SK-N-SH treated with all-trans-retinoic acid at 6 μM for 48 hours (cell line): Measurements from ENCODE around the gene TRIM31.

Experiments
- CSDC2 ChIP-seq: fragments of 250-450 bp; sonication (Bioruptor Pico); IDR thresholded peaks from 2 replicates; pipeline ENCODE4 v1.5.0; 2020; ENCODE audit warnings: mild to moderate bottlenecking, moderate library complexity
- ISL1 ChIP-seq: fragments of 250-450 bp; sonication (Bioruptor Pico); IDR thresholded peaks from 2 replicates; pipeline ENCODE4 v2.1.2; 2022; ENCODE audit warnings: mild to moderate bottlenecking, moderate library complexity
- RARB ChIP-seq: fragments of 250-450 bp; sonication (Bioruptor Pico); IDR thresholded peaks from 2 replicates; pipeline ENCODE4 v1.8.0; 2021; ENCODE audit warnings: mild to moderate bottlenecking, moderate library complexity
- SNAI2 ChIP-seq: fragments of 250-450 bp; sonication (Bioruptor Pico); IDR thresholded peaks from 2 replicates; pipeline ENCODE4 v1.5.0; 2020; ENCODE audit warnings: mild to moderate bottlenecking, moderate library complexity
- ZFP3 ChIP-seq: fragments of 250-450 bp; sonication (Bioruptor Pico); IDR thresholded peaks from 2 replicates; pipeline ENCODE4 v1.5.0; 2020; ENCODE audit warnings: mild to moderate bottlenecking, moderate library complexity
- ZFP30 ChIP-seq: fragments of 450-650 bp; formaldehyde crosslinking; IDR thresholded peaks from 2 replicates; pipeline ENCODE4 v1.5.0; 2022; ENCODE audit warnings: mild to moderate bottlenecking, moderate library complexity
- ZNF70 ChIP-seq: fragments of 450-650 bp; formaldehyde crosslinking; IDR thresholded peaks from 2 replicates; pipeline ENCODE4 v1.5.0; 2020; ENCODE audit warnings: mild to moderate bottlenecking, moderate library complexity
- TF ChIP-seq, protein P1 (sequence below): fragments of 250-450 bp; sonication (Bioruptor Pico); IDR thresholded peaks from 2 replicates; pipeline ENCODE4 v1.8.0; 2020; ENCODE audit warnings: mild to moderate bottlenecking, moderate library complexity, borderline replicate concordance

DNA sequence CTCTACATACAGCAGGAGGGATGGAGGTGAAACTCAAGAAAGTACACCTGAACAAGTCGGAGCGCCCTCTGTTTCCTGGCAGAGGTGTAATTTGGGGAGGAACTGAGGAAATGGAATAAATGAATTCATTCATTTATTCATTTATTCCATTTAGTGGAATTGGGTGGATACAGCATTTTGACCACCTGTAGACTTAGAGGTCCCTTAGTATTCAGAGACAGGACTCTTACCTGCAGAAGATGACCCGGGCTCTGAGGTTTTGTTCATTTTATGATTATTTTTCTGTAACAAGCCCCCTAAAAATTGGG is 9.1 kb downstream of the TRIM31 start:
- TF ChIP-seq ZFP3 (CRISPR knock-in tag) (no peak), RARB (CRISPR knock-in tag) (no peak), ISL1 (CRISPR knock-in tag) (no peak), CSDC2 (no peak), ZFP30 (no peak), ZNF70 (CRISPR knock-in tag) (no peak), SNAI2 (CRISPR knock-in tag) (no peak)
- TF ChIP-seq, protein P1, sequence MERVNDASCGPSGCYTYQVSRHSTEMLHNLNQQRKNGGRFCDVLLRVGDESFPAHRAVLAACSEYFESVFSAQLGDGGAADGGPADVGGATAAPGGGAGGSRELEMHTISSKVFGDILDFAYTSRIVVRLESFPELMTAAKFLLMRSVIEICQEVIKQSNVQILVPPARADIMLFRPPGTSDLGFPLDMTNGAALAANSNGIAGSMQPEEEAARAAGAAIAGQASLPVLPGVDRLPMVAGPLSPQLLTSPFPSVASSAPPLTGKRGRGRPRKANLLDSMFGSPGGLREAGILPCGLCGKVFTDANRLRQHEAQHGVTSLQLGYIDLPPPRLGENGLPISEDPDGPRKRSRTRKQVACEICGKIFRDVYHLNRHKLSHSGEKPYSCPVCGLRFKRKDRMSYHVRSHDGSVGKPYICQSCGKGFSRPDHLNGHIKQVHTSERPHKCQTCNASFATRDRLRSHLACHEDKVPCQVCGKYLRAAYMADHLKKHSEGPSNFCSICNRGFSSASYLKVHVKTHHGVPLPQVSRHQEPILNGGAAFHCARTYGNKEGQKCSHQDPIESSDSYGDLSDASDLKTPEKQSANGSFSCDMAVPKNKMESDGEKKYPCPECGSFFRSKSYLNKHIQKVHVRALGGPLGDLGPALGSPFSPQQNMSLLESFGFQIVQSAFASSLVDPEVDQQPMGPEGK (CRISPR knock-in tag) = no peak
